ENCODE results near the gene SLC43A3. TPM values are rescaled to one million over a fixed set of nuclear protein-coding genes. Genes with fewer than 3 reads are reported as not detected.

Gene SLC43A3
- total and polyA plus RNA-seq, 9 of the 15 experiments (the other 6 are each of a cell fraction or from before 2014, with no cell fraction given) = 63.7 to 281 (median 139) TPM

- TF ChIP-seq NCOA1 (IDR thresholded peaks at IDR 0.05; ENCODE audit: low read depth) (no peak), HDAC6 (IDR thresholded peaks at IDR 0.05; ENCODE audit: low read depth, low read length) (no peak), HOMEZ (CRISPR knock-in tag; IDR thresholded peaks at IDR 0.05) (no peak), SIRT6 (IDR thresholded peaks at IDR 0.05; ENCODE audit: low read depth, low read length) (no peak), CBX3 (IDR thresholded peaks at IDR 0.05; ENCODE audit: borderline replicate concordance in 1 of 2, low read length in 2 of 2) (no peak), RBM22 (IDR thresholded peaks at IDR 0.05; ENCODE audit: low read depth, low read length, poor library complexity, severe bottlenecking) (no peak), TEAD4 (IDR thresholded peaks at IDR 0.05; ENCODE audit: low read length) (peak; percentile 58; the same call in 1 of the 2 replicates), TEAD4 (CRISPR knock-in tag; IDR thresholded peaks at IDR 0.05; ENCODE audit: borderline replicate concordance) (no peak), NCOA4 (IDR thresholded peaks at IDR 0.05; ENCODE audit: partially characterized antibody) (no peak), SP1 (CRISPR knock-in tag; IDR thresholded peaks at IDR 0.05) (no peak), GTF2A2 (tag; IDR thresholded peaks at IDR 0.05) (no peak), CBFB (CRISPR knock-in tag; IDR thresholded peaks at IDR 0.05) (no peak), ARID3A (IDR thresholded peaks at IDR 0.05; ENCODE audit: borderline replicate concordance, low read depth, low read length) (peak; percentile 66; the same call in 1 of the 2 replicates), TEAD2 (tag; IDR thresholded peaks at IDR 0.05) (no peak), ARID1B (IDR thresholded peaks at IDR 0.05) (peak; percentile 61), STAT6 (CRISPR knock-in tag; IDR thresholded peaks at IDR 0.05) (no peak)
Observed at GRCh38 chr11:57444362-57445121, 17.6 kb upstream of the SLC43A3 start (continued).

Data from K562 (cell line).